SHP77 treated with DMSO at 0.1 percent for 48 hours (cell line): ENCODE results near the gene B3GALT5.
A peak's percentile ranks its signal among the peaks of the same experiment; 100 is the strongest.
"Not testable (repeated sequence)": the region's sequence is repeated elsewhere in the genome, so short reads cannot be mapped to it uniquely, and the experiment has no call there.

ENCODE experiments used
- DNase-seq: peaks from one replicate; lab custom pipeline; 2025; lab: John Stamatoyannopoulos, UW

The B3GALT5 gene

GRCh38 chr21:39667353-39667891 lies 54.7 kb downstream of the B3GALT5 start:
- no peak for DNase-seq

- no peak for DNase-seq
Observed at GRCh38 chr21:39668369-39668768, 55.6 kb downstream of the B3GALT5 start.

GRCh38 chr21:39669485-39669884 lies 56.7 kb downstream of the B3GALT5 start:
- DNase-seq = peak; percentile 41

GRCh38 chr21:39669976-39670661 lies 57.4 kb downstream of the B3GALT5 start:
- peak; percentile 15 for DNase-seq

- no peak for DNase-seq
Observed at GRCh38 chr21:39670701-39671100, 58.0 kb downstream of the B3GALT5 start.

GRCh38 chr21:39671986-39672385 lies 59.2 kb downstream of the B3GALT5 start:
- no peak for DNase-seq

- no peak for DNase-seq
Observed at GRCh38 chr21:39673163-39673562, 60.4 kb downstream of the B3GALT5 start.

- no peak for DNase-seq
Observed at GRCh38 chr21:39673736-39674135, 61.0 kb downstream of the B3GALT5 start.

GRCh38 chr21:39674801-39675200 lies 62.1 kb downstream of the B3GALT5 start:
- no peak for DNase-seq

- peak; percentile 14 for DNase-seq
Observed at GRCh38 chr21:39675590-39675989, 62.9 kb downstream of the B3GALT5 start.

GRCh38 chr21:39675993-39676661 lies 63.4 kb downstream of the B3GALT5 start:
- DNase-seq = peak; percentile 95

- DNase-seq = no peak
Observed at GRCh38 chr21:39680216-39680615, 67.5 kb downstream of the B3GALT5 start.

GRCh38 chr21:39681257-39681656 lies 68.5 kb downstream of the B3GALT5 start:
- DNase-seq = no peak

GRCh38 chr21:39681845-39682244 lies 69.1 kb downstream of the B3GALT5 start:
- DNase-seq = no peak

GRCh38 chr21:39685236-39685635 lies 72.5 kb downstream of the B3GALT5 start:
- DNase-seq = no peak

GRCh38 chr21:39685991-39686390 lies 73.3 kb downstream of the B3GALT5 start:
- DNase-seq = no peak

GRCh38 chr21:39686646-39687468 lies 74.1 kb downstream of the B3GALT5 start:
- DNase-seq = no peak

GRCh38 chr21:39688010-39688409 lies 75.3 kb downstream of the B3GALT5 start:
- DNase-seq = no peak

GRCh38 chr21:39689860-39690259 lies 77.1 kb downstream of the B3GALT5 start:
- DNase-seq = not testable (repeated sequence)

- DNase-seq = no peak
Observed at GRCh38 chr21:39690454-39690853, 77.7 kb downstream of the B3GALT5 start.

- no peak for DNase-seq
Observed at GRCh38 chr21:39694750-39695149, 82.0 kb downstream of the B3GALT5 start.

- no peak for DNase-seq
Observed at GRCh38 chr21:39696196-39696595, 83.5 kb downstream of the B3GALT5 start.

GRCh38 chr21:39696618-39697017 lies 83.9 kb downstream of the B3GALT5 start:
- DNase-seq = no peak
